Thyroid gland (tissue), 4 donors: ENCODE measurements around the gene FSIP1.

ENCODE experiments used
- POLR2A ChIP-seq, 2 donors: fragments of 450-650 bp; IDR thresholded peaks; one replicate each; pipeline ENCODE4 v1.6.1; 2017; ENCODE audit warnings: antibody characterized with exemption in 2 of 2, mild to moderate bottlenecking in 2 of 2, moderate library complexity in 1 of 2
- TF ChIP-seq, protein P1 (sequence below), 6 experiments: fragments of 200-600 bp in 3 of 6; fragments of 450-650 bp in 3 of 6; sonication (generic) in 3 of 6; IDR thresholded peaks; one replicate each; pipeline ENCODE4 v1.5.1; 2016 to 2019; ENCODE audit warnings: antibody characterized with exemption in 6 of 6, mild to moderate bottlenecking in 2 of 6, inconsistent platforms in 1 of 6, moderate library complexity in 1 of 6

DNA sequence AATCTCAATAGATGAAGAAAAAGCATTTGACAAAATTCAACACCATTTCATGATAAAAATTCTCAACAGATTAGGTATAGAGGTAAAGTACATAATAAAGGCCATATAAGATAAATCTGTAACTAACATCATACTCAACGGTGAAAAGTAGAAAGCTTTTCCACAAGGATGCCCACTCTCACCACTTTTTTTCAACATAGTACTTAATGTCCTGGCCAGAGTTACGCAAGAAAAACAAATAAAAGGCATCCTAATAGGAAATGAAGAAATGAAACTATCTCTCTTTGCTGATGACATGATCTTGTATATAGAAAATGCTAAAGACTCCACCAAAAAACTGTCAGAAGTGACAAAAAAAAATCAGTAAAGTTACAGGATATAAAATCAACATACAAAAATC lies 168.8 kb downstream of the FSIP1 start:
- TF ChIP-seq, protein P1, sequence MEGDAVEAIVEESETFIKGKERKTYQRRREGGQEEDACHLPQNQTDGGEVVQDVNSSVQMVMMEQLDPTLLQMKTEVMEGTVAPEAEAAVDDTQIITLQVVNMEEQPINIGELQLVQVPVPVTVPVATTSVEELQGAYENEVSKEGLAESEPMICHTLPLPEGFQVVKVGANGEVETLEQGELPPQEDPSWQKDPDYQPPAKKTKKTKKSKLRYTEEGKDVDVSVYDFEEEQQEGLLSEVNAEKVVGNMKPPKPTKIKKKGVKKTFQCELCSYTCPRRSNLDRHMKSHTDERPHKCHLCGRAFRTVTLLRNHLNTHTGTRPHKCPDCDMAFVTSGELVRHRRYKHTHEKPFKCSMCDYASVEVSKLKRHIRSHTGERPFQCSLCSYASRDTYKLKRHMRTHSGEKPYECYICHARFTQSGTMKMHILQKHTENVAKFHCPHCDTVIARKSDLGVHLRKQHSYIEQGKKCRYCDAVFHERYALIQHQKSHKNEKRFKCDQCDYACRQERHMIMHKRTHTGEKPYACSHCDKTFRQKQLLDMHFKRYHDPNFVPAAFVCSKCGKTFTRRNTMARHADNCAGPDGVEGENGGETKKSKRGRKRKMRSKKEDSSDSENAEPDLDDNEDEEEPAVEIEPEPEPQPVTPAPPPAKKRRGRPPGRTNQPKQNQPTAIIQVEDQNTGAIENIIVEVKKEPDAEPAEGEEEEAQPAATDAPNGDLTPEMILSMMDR (IDR thresholded peaks at IDR 0.05) = no peak
- no peak for TF ChIP-seq POLR2A (IDR thresholded peaks at IDR 0.05)
